HG03521 (cell line): ENCODE data around the gene CNR2.
"Not testable (repeated sequence)": the region's sequence is repeated elsewhere in the genome, so short reads cannot be mapped to it uniquely, and the experiment has no call there.

Experiments
- ATAC-seq: cut with Tn5 transposase; IDR thresholded peaks from one replicate; pipeline ENCODE4 v1.9.1; 2021; ENCODE audit warnings: mild to moderate bottlenecking, moderate library complexity; ENCODE audit not compliant: unreplicated experiment

CNR2 gene

GRCh38 chr1:23889074-23889473 lies 24.1 kb downstream of the CNR2 start:
- no peak for ATAC-seq

GRCh38 chr1:23885222-23885621 lies 27.9 kb downstream of the CNR2 start:
- ATAC-seq, result no peak

GRCh38 chr1:23882746-23883145 lies 30.4 kb downstream of the CNR2 start:
- no peak for ATAC-seq

GRCh38 chr1:23879809-23880208 lies 33.4 kb downstream of the CNR2 start:
- ATAC-seq, result no peak

GRCh38 chr1:23878668-23879067 lies 34.5 kb downstream of the CNR2 start:
- ATAC-seq, result no peak

- ATAC-seq, result no peak
Measured at GRCh38 chr1:23875382-23875781, 37.8 kb downstream of the CNR2 start.

- no peak for ATAC-seq
Measured at GRCh38 chr1:23872421-23872820, 40.7 kb downstream of the CNR2 start.

GRCh38 chr1:23869051-23869450 lies 44.1 kb downstream of the CNR2 start:
- ATAC-seq, result no peak

GRCh38 chr1:23868557-23869016 lies 44.6 kb downstream of the CNR2 start:
- ATAC-seq, result peak; percentile 5

- ATAC-seq, result peak; percentile 89
Measured at GRCh38 chr1:23867895-23868556, 45.1 kb downstream of the CNR2 start, which contains the start of gene FUCA1. Gene FUCA1 (minus strand): TSS chr1:23868290. CDS start chr1:23868286, 4 bp downstream.

- ATAC-seq, result no peak
Measured at GRCh38 chr1:23867542-23867894, 45.6 kb downstream of the CNR2 start.

GRCh38 chr1:23865543-23865930 lies 47.6 kb downstream of the CNR2 start:
- ATAC-seq, result no peak

- no peak for ATAC-seq
Measured at GRCh38 chr1:23864801-23865542, 48.2 kb downstream of the CNR2 start.

GRCh38 chr1:23862640-23863039 lies 50.5 kb downstream of the CNR2 start:
- no peak for ATAC-seq

- ATAC-seq, result no peak
Measured at GRCh38 chr1:23854568-23854967, 58.6 kb downstream of the CNR2 start.

GRCh38 chr1:23853124-23853523 lies 60.0 kb downstream of the CNR2 start:
- not testable (repeated sequence) for ATAC-seq

- ATAC-seq, result not testable (repeated sequence)
Measured at GRCh38 chr1:23851406-23851805, 61.8 kb downstream of the CNR2 start.

- ATAC-seq, result no peak
Measured at GRCh38 chr1:23848673-23849616, 64.2 kb downstream of the CNR2 start.

- ATAC-seq, result not testable (repeated sequence)
Measured at GRCh38 chr1:23847482-23848095, 65.6 kb downstream of the CNR2 start.

GRCh38 chr1:23845163-23845562 lies 68.0 kb downstream of the CNR2 start:
- ATAC-seq, result no peak

GRCh38 chr1:23843644-23844043 lies 69.5 kb downstream of the CNR2 start:
- no peak for ATAC-seq
